Measurements from ENCODE around the gene AHCTF1. TPM values are rescaled to one million over a fixed set of nuclear protein-coding genes. Genes with fewer than 3 reads are reported as not detected.
A peak's percentile ranks its signal among the peaks of the same experiment; 100 is the strongest.
"Not testable (repeated sequence)": the region's sequence is repeated elsewhere in the genome, so short reads cannot be mapped to it uniquely, and the experiment has no call there.

AHCTF1 gene
- total RNA-seq, 1 donor from 2014 or later: 29.1 TPM

DNA sequence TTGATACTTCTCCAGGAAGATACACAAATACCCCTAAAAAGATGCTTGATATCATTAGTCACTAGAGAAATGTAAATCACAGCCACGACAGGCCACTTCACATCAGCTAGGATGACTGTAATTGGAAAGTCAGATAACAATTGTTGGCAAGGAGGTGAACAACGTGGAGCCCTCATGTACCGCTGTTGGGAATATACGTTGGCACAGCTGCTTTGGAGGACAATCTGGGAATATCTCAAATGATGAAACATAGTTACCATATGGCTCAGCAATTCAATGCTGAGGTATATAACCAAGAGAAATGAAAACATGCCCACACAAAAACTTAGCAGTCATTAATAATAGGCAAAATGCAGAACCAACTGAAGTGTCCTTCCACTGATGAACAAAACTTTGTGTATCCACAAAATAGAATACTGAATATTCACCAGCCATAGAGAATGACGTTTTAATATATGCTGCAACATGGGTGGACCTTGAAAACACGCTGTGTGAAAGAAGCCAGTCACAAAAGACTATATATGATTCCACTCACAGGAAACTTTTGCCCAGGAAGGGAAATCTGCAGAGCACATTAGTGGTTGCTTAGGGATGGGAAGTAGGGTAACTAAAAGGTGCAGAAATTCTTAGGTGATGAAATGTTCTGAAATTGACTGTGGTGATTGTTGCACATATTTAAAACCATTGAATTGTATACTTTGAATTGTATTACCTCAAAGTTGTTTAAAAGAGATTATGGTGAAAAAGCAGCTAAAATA lies 95.4 kb downstream of the AHCTF1 start:
- no peak for DNase-seq

DNA sequence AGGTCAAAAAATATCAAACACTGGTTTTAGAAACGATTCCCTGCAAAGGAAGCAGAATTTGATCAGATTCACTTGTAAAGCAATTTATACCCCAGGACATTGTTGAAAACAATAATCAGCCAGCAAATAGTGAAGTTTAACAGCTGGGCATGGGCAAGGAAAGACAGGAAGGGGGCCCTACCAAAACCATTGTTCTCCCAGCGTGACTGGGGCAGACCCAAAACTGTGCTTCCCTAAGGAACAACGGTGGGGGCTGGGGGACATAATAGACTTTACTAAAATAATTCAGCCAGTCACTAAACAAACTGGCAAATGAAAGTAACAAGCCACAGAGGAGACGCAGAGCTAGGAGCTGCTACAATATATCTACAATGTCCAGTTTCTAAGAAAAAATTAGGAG lies 100.2 kb downstream of the AHCTF1 start:
- no peak for DNase-seq

DNA sequence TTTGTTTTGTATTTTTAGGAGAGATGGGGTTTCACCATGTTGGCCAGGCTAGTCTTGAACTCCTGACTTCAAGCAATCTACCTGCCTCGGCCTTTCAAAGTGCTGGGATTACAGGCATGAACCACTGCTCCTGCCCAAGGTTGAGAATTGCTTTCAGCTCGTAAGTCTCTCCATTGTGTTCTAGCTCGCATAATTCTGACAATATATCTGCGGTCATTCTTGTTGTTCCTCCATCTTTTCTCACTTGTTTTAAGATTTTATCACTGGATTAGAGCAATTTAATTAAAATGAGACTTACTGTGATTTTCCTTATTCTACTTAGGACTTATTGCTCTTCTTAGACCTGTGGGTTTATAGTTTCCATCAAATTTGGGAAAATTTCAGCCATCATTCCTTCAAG lies 102.9 kb downstream of the AHCTF1 start:
- no peak for DNase-seq

DNA sequence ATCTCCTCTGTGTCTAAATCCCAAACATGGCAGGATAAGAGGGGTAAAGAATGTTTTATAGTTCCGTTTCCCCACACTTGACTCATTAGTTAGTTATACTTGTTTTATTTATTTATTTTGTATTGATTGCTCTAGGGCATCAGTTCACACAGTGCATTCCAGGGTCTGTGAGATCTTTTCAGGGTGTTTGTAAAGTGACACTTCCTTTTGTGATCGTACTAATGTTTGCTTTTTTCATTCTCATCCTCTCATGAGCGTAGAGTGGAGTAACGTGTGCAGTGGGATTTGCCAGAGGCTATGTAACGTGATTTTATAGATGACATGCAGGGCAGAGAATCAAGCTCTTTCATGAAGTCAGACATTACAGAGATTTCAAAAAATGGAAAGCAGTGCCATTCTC lies 104.4 kb downstream of the AHCTF1 start:
- peak; percentile 15 for DNase-seq

DNA sequence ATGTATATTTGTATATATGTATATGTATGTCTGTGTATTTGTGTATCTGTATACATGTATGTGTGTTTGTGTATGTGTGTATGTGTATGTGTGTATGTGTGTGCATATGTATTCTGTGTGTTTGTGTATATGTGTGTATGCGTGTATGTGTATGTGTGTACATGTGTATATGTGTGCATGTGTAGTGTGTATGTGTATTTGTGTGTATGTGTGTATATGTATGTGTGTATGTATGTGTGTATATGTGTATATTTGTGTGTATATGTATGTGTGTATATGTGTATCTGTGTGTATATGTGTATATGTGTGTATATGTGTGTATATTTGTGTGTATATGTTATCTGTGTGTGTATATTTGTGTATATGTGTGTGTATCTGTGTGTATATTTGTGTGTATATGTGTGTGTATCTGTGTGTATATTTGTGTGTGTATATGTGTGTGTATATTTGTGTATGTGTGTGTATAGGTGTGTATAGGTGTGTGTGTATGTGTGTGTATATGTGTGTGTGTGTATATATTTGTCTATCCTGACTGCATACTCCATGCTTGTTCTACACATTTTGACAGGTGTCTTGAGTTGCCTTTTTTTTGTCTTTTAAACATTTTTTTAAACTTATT lies 106.1 kb downstream of the AHCTF1 start:
- no peak for DNase-seq

DNA sequence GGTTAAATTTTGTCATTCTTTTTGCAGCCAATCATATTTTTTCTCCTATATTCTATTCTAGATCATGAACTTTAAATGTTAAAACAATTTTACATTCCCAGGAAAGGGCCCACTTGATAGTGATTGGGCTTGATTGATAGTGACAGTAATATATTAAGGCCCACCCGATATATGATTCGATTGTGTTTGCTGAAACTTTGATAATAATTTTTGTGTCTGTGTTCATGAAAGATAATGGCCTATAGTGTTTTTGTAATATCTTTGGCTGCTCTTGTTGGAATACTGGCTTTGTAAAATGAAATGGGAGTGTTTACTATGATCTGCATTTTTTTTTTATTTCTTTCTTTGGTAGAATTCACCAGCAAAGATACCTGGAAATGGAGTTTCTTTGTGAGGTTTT lies 107.2 kb downstream of the AHCTF1 start:
- no peak for DNase-seq

DNA sequence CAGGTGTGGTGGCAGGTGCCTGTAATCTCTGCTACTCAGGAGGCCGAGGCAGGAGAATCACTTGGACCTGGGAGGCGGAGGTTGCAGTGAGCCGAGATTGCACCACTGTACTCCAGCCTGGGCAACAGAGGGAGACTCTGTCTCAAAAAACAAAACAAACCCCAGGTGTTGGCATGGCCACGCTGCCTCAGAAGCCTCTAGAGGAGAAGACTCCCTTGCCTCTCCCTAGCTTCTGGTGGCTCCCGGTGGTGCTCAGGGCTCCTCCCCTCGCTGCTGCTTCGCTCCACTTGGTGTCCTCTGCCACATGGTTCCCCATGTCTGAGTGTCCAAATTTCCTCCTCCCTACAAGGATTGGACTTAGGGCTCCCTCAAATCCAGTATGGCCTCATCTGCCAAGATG lies 109.6 kb downstream of the AHCTF1 start:
- not testable (repeated sequence) for DNase-seq

DNA sequence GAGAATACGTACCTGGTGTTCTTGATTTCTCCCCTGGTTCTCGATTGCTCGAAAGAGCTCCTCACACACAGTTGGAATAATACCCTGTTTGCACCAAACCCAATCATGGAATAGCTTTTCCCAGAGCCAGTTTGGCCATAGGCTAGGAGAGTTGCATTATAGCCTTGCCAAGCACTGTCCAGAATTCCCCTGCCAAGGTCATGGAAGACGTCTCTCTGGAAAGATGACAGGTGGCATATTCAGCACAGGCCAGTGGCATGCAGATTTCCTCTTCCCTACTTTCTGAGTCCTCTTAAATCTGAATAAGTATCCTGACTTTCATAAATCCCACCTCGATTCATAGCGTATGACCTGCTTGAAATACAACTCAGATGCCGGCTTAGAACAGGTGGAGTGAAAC lies 111.1 kb downstream of the AHCTF1 start:
- DNase-seq: no peak

DNA sequence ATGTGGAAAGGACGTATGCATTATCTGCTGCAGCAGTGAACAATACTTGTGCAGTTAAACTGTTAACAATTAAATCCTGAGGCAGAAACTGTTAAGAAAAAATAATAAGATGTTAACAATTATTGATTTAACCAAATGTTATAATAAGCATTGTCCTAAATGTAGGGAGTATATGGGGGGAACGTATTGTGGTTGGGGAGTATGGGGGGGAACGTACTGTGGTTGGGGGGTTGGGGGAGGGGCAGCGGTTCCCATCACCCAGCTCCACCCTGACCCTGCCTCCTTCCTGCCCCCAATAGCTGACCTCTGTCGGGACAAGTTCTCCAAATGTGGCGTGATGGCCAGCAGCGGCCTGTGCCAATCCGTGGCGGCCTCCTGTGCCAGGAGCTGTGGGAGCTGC lies 114.0 kb downstream of the AHCTF1 start:
- DNase-seq: peak; percentile 52

DNA sequence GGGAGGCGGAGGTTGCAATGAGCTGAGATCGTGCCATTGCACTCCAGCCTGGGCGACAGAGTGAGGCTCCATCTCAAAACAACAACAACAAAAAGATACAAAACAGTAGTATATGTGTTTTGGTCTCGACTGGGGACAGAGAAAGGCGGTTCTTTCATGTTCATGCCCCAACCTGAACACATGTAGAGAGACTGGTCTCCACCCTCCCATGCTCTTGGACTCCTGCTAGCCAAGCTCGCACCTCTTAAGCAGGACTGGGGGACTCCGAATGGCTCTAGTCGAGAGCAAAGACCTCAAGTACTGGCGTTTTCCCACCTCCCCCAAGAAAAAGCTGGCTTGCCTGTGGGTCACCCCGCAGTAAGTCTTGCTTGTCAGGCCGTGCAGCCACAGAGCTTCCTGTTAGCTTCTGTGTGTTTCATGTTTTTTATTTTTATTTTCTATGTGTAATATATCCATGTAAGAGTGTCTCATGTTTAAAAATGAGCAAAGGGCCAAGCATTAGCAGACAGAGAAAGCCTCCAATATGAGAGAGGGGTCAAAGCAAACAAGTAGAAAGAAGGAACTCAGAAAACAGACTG lies 116.0 kb downstream of the AHCTF1 start:
- DNase-seq: no peak

DNA sequence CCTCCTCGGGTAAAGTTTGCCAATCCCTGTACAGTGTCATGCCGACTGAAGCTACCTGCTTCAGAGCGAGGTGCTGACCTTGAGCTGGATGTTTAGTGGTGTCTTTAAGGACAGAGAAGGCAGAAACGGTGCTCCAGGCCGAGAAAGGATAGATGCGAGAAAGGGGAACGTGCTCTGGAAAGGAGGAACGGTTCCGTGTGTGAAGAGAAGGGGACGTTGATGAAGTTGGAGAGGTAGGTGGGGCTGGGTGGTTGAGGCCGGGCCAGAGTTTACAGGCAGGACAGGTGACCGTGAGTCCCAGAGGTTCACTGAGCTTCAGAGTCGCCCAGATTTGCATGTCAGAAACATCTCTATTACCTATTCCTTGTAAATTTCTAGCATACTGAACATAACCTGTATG lies 116.9 kb downstream of the AHCTF1 start:
- no peak for DNase-seq

DNA sequence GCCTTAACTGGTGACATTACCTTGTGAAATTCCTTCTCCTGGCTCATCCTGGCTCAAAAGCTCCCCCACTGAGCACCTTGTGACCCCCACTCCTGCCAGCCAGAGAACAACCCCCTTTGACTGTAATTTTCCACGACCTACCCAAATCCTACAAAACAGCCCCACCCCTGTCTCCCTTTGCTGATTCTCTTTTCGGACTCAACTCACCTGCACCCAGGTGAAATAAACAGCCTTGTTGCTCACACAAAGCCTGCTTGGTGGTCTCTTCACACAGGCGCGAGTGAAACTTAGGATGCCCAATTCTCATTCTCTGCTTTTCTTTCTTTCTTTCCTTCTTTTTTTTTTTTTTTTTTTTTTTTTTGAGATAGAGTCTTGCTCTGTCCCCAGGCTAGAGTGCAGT lies 118.4 kb downstream of the AHCTF1 start:
- not testable (repeated sequence) for DNase-seq

DNA sequence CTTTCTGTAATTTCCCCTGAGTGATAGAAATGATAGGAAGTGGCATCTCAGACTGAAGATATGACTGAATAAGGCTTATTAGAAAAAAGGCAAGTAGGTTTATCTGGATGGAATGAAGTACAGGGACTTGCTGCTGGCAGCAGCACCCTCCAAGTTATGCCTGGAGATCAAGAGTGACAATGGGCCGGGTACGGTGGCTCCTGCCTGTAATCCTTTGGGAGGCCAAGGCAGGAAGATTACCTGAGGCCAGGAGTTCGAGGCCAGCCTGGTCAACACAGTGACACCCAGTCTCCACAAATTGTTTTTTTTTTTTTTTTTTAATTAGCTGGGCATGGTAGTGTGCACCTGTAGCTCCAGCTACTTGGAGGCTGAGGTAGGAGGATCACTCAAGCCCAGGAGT lies 119.8 kb downstream of the AHCTF1 start:
- DNase-seq: no peak

DNA sequence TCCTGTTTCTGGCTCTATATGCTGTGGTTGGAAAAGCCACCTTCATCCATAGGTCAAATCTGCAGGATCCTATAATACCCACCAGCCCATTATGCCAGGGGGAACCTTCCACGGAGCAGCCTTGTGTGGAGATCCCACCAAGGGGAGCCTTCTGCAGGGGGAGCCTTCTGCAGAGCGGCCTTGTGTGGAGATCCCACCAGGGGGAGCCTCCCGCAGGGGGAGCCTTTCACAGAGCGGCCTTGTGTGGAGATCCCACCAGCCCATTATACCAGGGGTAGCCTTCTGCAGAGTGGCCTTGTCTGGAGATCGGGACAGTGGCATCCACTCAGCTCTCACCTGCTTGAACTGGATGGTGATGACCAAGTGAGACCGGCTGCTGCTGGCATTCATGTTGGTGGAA lies 122.3 kb downstream of the AHCTF1 start:
- DNase-seq: no peak

DNA sequence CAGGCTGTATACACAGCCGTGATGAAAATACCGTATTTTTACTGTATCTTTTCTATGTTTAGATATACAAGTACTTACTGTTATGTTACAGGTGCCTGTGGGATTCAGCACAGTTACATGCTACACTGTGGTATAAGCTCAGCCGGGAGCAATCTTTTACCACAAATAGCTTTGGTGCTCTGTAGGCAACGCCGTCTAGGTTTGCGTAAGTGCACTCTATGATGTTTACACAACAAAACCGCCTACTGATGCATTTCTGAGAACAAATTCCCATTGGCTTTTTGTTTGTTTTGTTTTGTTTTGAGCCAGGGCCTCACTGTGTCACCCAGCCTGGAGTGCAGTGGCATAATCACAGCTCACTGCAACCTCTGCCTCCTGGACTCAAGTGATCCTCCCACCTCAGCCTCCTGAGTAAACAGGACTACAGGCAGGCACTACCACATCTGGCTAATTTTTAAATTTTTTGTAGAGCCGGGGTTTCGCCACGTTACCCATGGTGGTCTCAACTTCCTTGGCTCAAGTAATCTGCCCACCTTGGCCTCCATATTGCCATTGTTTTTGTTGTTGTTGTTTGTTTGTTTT lies 126.5 kb downstream of the AHCTF1 start:
- no peak for DNase-seq

DNA sequence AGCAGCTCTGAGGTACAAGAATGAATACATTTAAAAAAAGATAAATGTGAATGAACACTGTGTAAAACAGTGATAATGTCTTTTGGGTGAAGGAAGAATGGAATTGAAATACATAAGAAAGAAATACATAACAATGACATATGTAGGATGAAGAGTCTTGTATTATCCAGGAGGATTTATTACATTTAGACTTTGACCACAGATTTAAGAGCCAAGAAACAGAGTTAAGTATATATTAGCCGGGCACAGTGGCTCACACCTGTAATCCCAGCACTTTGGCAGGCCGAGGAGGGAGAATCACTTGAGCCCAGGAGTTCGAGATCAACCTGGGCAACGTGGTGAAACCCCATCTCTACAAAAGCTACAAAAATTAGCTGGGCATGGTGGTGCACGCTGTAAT lies 127.9 kb downstream of the AHCTF1 start:
- DNase-seq: no peak

DNA sequence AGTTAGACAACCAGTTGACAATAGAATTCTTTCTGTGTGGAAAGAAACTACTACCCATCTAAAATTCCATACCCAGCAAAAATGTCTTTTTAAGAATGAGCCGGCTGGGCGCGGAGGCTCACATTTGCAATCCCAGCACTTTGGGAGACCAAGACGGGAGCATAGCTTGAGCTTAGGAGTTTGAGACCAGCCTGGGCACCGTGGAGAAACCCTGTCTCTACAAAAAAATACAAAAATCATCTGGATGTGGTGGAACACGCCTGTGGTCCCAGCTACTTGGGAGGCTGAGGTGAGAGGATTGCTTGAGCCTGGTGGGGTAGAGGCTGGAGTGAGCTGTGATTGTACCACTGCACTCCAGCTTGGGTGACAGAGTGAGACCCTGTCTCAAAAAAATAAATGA lies 128.4 kb downstream of the AHCTF1 start:
- no peak for DNase-seq

DNA sequence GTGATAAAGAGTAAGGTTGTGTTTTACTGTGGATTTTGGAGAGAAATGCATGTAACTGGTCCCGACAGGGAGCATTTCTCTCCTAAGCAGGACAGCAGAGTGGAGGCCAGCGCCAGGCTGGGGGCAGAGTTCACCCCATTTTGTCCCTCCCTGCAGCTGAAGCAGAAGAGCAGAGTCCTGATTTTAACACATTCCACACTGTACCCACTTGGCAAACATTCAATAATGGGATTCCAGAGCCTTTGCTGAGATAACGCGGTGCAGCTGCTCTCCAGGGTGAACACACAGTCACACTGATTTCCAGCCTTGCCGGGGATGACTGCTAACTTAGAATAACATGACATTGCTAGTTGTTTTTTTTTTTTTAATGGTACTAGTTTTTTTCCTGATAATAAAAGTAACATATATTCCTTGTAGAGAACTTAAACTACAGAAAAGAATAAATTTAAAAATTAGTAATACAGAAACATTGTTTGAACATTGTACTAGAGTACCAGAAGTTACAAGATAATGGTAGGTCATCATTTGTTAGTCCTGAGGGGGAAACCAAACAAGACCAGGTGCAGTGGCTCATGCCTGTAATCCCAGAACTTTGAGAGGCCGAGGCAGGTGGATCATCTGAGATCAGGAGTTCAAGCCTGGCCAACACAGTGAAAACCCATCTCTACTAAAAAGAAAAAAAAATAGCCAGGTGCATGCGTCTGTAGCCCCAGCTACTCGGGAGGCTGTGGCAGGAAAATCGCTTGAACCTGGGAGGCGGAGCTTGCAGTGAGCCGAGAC lies 130.3 kb downstream of the AHCTF1 start:
- DNase-seq: peak; percentile 62

DNA sequence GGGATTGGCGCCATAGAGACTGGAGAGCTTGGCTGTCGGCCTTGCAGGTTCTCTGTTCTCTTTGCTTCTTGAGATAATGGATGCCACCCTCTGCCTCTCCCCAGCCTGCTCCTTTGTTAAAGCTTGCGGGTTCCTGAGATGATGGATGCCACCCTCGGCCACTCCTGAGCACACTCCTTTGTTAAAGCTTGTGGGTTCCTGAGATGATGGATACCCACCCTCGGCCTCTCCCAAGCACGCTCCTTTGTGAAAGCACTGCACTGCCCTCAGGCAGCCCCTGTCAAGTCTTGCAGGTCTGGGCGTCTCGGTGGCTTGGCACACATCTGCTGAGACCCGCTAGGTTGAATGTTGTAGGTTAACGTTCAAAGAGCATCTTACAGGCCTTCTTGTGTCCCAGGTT lies 131.0 kb downstream of the AHCTF1 start:
- DNase-seq: no peak

DNA sequence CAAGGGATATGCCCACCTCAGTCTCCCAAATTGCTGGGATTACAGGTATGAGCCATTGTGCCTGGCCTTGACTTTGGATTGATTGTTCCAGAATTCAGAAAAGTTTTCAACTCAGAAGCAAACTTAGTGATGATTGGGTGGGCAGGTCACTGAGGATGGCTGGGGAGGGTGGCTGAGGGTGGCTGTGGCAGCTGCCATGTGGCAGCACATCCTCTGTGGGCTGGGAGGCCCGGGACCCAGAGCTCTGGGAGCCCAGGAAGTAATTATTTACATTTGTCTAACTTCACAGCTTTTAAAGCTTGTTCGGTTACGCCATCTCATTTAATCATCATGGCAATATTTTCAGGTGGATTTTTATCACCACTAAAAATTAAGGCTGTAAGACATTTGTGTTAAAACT lies 131.4 kb downstream of the AHCTF1 start:
- DNase-seq: no peak

DNA sequence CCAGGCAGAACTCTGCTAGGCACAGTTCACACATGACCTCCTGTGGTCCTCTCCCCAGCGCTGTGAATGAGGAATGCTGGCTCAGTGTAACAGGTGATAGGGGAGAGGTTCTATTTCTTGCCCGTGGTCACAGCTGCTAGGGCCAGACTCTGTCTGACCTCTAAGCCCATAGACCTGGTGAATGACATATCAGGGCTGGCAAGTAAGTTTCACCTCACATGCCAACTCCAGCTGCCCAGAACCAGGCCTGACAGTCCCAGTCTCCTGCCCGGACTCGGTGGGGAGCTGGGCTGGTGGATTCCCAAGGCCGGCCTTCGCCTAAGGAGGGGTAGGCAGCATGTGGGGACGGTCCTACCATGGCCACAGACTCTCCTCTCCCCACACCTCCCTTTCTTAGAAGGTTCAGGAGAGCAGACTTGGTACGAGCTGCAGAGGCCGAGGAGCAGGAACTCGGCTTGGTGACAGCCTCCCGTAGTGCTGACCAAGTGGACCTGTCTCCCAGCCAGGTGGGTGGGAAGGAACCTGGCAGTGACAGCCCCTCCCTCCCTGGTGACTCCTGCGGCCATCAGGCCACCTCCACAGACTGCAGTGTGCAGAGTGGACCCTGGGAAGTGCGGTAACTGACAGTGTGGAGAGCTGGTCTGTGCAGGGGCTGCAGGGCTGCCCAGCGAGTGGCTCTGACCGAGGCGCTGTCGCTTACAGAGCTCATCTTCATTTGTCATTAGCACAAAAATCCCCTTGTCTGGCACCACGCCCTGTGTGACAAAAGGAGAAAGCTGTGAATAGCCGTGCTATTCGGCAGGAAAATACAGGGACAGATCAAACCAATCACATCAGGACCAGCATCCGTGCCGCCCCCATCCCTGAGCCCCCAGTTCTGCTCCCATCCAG lies 132.9 kb downstream of the AHCTF1 start:
- peak; percentile 48 for DNase-seq

DNA sequence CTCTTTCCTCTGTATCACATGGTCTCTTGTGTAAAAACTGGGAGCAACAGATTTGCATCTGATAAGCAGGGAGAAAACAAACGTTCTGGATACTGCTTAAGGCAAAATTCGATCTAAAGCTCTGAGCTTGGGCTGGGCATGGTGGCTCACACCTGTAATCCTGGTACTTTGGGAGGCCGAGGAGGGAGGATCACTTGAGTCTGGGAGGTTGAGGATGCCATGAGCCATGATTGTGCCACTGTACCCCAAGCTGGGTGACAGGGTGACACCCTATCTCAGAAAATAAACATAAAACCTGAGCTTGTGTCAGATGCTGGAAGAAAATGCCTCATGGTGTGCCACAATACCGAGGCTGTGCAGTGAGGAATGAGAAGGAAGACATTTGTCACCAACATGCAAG lies 133.6 kb downstream of the AHCTF1 start:
- no peak for DNase-seq
